KMS-11 (cell line): ENCODE data around the gene DLX1.
A peak's percentile ranks its signal among the peaks of the same experiment; 100 is the strongest.

ENCODE experiments used
- H2AFZ ChIP-seq: fragments of 200-600 bp; sonication (generic); 2 replicates; pipeline ENCODE4 v1.6.1; 2016; ENCODE audit warnings: antibody characterized with exemption, mixed run types, low read depth
- H3K27ac ChIP-seq: fragments of 200-600 bp; sonication (generic); 2 replicates; pipeline ENCODE4 v1.6.1; 2016; ENCODE audit warnings: mild to moderate bottlenecking, mixed run types
- H3K27me3 ChIP-seq: fragments of 200-600 bp; sonication (generic); 2 replicates; pipeline ENCODE4 v1.6.1; 2017; ENCODE audit warnings: mild to moderate bottlenecking, low read depth, mixed run types, moderate library complexity; ENCODE audit not compliant: insufficient read depth
- H3K36me3 ChIP-seq: fragments of 200-600 bp; sonication (generic); 2 replicates; pipeline ENCODE4 v1.6.1; 2017; ENCODE audit warnings: mild to moderate bottlenecking, mixed run types; ENCODE audit not compliant: insufficient read depth
- H3K4me1 ChIP-seq: fragments of 200-600 bp; sonication (generic); 2 replicates; pipeline ENCODE4 v1.6.1; 2016; ENCODE audit warnings: mild to moderate bottlenecking, low read depth, mixed run types; ENCODE audit not compliant: poor library complexity, severe bottlenecking
- H3K4me2 ChIP-seq: fragments of 200-600 bp; sonication (generic); 2 replicates; pipeline ENCODE4 v1.7.0; 2016; ENCODE audit warnings: mild to moderate bottlenecking, mixed run types
- H3K4me3 ChIP-seq: fragments of 200-600 bp; sonication (generic); IDR thresholded peaks from 2 replicates; pipeline ENCODE4 v1.6.1; 2017; ENCODE audit warnings: low read depth, low read length, mixed read lengths; ENCODE audit not compliant: insufficient read depth
- H3K79me2 ChIP-seq: fragments of 200-600 bp; sonication (generic); 2 replicates; pipeline ENCODE4 v1.6.1; 2016; ENCODE audit warnings: low read depth, mixed run types; ENCODE audit not compliant: insufficient read depth
- H3K9ac ChIP-seq: fragments of 200-600 bp; sonication (generic); 2 replicates; pipeline ENCODE4 v1.6.1; 2016; ENCODE audit warnings: mild to moderate bottlenecking, mixed run types
- H4K20me1 ChIP-seq: fragments of 200-600 bp; sonication (generic); 2 replicates; pipeline ENCODE4 v1.6.1; 2016; ENCODE audit warnings: mild to moderate bottlenecking, mixed run types; ENCODE audit not compliant: insufficient read depth
- CTCF ChIP-seq: fragments of 200-600 bp; sonication (generic); conservative IDR thresholded peaks from 2 replicates; pipeline ENCODE4 v1.6.1; 2017; ENCODE audit warnings: low read depth, mild to moderate bottlenecking, antibody characterized with exemption, low read length, moderate library complexity, mixed read lengths

Gene DLX1

GRCh38 chr2:172084645-172085459 is 455 bp upstream of the DLX1 start:
- no peak for TF ChIP-seq CTCF
- Histone ChIP-seq H3K27ac (no peak overlapping the region), H3K4me1 (peaks cover 4% of the 10 kb centered on the region), H3K79me2 (no peaks in the 10 kb centered on the region), H3K4me3 (peak overlapping the region; percentile 86), H4K20me1 (no peaks in the 10 kb centered on the region), H2AFZ (peak overlapping the region; percentile 65), H3K36me3 (no peaks in the 10 kb centered on the region), H3K27me3 (peaks cover 50% of the 10 kb centered on the region), H3K4me2 (peak overlapping the region; percentile 28), H3K9ac (no peak overlapping the region; the same call in 1 of the 2 replicates)

GRCh38 chr2:172086241-172087206 is 1.2 kb downstream of the DLX1 start:
- Histone ChIP-seq H4K20me1 (no peaks in the 10 kb centered on the region), H3K79me2 (no peaks in the 10 kb centered on the region), H3K4me2 (peak overlapping the region; percentile 19; the same call in 1 of the 2 replicates), H3K4me3 (peak overlapping the region; percentile 20), H3K36me3 (no peaks in the 10 kb centered on the region), H3K9ac (no peak overlapping the region), H2AFZ (peak overlapping the region; percentile 65; the same call in 1 of the 2 replicates), H3K27ac (no peak overlapping the region), H3K27me3 (peaks cover 62% of the 10 kb centered on the region), H3K4me1 (peaks cover 4% of the 10 kb centered on the region)
- no peak for TF ChIP-seq CTCF

GRCh38 chr2:172087207-172087779 is 2.0 kb downstream of the DLX1 start:
- Histone ChIP-seq H3K4me1 (peaks cover 4% of the 10 kb centered on the region), H2AFZ (no peak overlapping the region), H4K20me1 (no peaks in the 10 kb centered on the region), H3K4me3 (no peak overlapping the region), H3K79me2 (no peaks in the 10 kb centered on the region), H3K36me3 (no peaks in the 10 kb centered on the region), H3K27ac (no peak overlapping the region), H3K9ac (no peak overlapping the region), H3K27me3 (peaks cover 69% of the 10 kb centered on the region), H3K4me2 (no peak overlapping the region)
- TF ChIP-seq CTCF, result no peak

GRCh38 chr2:172087780-172088244 is 2.5 kb downstream of the DLX1 start:
- H3K36me3 ChIP-seq, result no peaks in the 10 kb centered on the region
- TF ChIP-seq CTCF, result no peak
- H3K4me3 ChIP-seq, result no peak overlapping the region
- H3K4me2 ChIP-seq, result no peak overlapping the region
- H3K4me1 ChIP-seq, result peaks cover 4% of the 10 kb centered on the region
- H4K20me1 ChIP-seq, result no peaks in the 10 kb centered on the region
- H3K27ac ChIP-seq, result no peak overlapping the region
- H2AFZ ChIP-seq, result no peak overlapping the region
- H3K27me3 ChIP-seq, result peaks cover 73% of the 10 kb centered on the region
- no peak overlapping the region for H3K9ac ChIP-seq
- no peaks in the 10 kb centered on the region for H3K79me2 ChIP-seq
